BLaER1 (cell line): Measurements from ENCODE around the gene EXOSC9.
"Not testable (repeated sequence)": the region's sequence is repeated elsewhere in the genome, so short reads cannot be mapped to it uniquely, and the experiment has no call there.

Source experiments
- H3K27ac ChIP-seq: shearing (Covaris generic); formaldehyde crosslinking; 2 replicates; pipeline ENCODE4 v1.8.1; 2022
- H3K27me3 ChIP-seq: shearing (Covaris generic); formaldehyde crosslinking; 2 replicates; pipeline ENCODE4 v1.8.1; 2022
- H3K36me3 ChIP-seq: shearing (Covaris generic); formaldehyde crosslinking; 2 replicates; pipeline ENCODE4 v1.8.1; 2022
- H3K4me1 ChIP-seq: shearing (Covaris generic); formaldehyde crosslinking; 2 replicates; pipeline ENCODE4 v1.8.1; 2022
- H3K4me2 ChIP-seq: shearing (Covaris generic); formaldehyde crosslinking; 2 replicates; pipeline ENCODE4 v1.8.1; 2022
- H3K4me3 ChIP-seq: shearing (Covaris generic); formaldehyde crosslinking; 2 replicates; pipeline ENCODE4 v1.8.1; 2022
- H3K9ac ChIP-seq: shearing (Covaris generic); formaldehyde crosslinking; 2 replicates; pipeline ENCODE4 v1.8.1; 2022
- H3K9me3 ChIP-seq: shearing (Covaris generic); formaldehyde crosslinking; 2 replicates; pipeline ENCODE4 v1.8.1; 2022
- H4K20me1 ChIP-seq: shearing (Covaris generic); formaldehyde crosslinking; 2 replicates; pipeline ENCODE4 v1.8.1; 2022
- Cebpa-rat ChIP-seq: shearing (Covaris generic); IDR thresholded peaks from 2 replicates; pipeline ENCODE4 v1.8.1; 2022

EXOSC9 gene

DNA sequence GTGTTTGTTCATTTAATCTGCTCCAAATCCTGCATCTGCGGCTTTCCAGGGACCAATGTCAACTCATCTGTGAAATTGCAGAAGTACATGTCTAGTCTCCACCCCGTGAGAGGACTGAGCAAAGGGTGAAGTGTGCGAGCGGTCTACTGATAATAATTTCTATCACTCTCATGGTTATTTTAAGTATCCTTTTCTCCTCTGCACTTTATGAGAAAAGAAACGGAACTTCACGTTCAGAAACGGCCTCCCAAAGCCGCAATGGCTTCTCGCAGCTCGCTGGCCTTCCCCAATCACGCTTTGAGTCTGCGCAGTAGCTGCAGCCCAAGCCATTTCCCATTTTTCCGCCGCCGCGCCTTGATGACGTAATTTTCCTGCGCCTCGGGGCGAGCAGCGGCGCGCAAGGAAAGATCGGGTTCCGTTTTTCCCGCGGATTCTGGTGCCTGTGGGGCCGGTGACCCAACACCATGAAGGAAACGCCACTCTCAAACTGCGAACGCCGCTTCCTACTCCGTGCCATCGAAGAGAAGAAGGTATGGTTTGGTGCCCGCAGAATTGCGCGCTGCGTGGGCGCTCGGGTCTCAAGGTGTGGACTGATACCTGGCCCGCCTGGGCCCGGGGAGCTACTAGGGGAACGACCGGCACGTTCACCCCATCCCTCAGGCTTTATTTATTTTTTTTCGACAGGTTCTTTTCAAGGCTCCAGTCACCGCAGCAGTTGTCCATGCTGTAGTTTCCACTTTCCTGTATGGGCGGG is at the start of gene EXOSC9:
EXOSC9 (plus strand) TSS at position 363 of the 754 bp plus-strand sequence; CDS start at position 465, 102 bp downstream.
- no peak; the same call in 1 of the 2 replicates for TF ChIP-seq Cebpa-rat
- no peaks in the 10 kb centered on the region for H3K9me3 ChIP-seq
- H3K4me3 ChIP-seq = peak within 1 kb of the TSS; percentile 89
- peak within 1 kb of the TSS; percentile 82 for H3K4me2 ChIP-seq
- H3K36me3 ChIP-seq = peaks cover 37% of the 10 kb centered on the region
- no peaks in the 10 kb centered on the region for H4K20me1 ChIP-seq
- peak within 1 kb of the TSS; percentile 90 for H3K9ac ChIP-seq
- peak within 1 kb of the TSS; percentile 88 for H3K27ac ChIP-seq
- no peaks in the 10 kb centered on the region for H3K27me3 ChIP-seq
- peaks cover 41% of the 10 kb centered on the region for H3K4me1 ChIP-seq

- H3K4me1 ChIP-seq, H3K27ac ChIP-seq, H3K9me3 ChIP-seq: not testable (repeated sequence)
Measured at GRCh38 chr4:121752142-121752541, 49.0 kb upstream of the EXOSC9 start.

DNA sequence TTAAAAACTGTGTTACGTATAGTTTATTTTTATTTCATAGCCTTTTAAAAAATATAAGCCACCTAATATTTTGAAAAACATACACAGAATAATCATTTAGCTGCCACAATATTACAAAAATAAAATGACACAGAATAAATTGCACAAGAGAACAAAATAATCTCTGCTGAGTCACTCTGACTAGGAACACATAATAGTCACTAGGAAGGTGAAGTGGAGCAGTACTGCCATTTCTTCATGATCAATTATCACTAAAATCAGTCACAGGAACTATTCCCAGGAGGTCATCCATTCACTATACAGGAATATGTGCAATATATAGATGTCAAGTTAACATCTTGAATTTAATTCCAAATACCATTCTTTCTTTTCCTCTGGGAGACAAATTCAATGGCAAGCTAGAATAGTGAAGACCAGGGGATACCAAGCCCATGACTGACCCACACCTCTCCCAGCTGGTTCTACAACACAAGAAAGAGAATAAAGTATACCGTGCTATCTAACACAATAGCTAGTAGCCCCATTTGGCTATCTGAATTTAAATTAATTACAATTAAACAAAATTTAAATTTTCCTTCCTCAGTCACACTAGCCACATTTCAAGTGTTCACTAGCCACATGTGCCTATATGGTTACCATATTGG is 42.1 kb upstream of the EXOSC9 start:
- Histone ChIP-seq H3K27ac (no peak overlapping the region), H3K27me3 (no peaks in the 10 kb centered on the region), H3K36me3 (no peaks in the 10 kb centered on the region), H4K20me1 (no peaks in the 10 kb centered on the region), H3K9ac (no peak overlapping the region), H3K4me3 (no peak overlapping the region), H3K9me3 (0 out of 2 replicates have a peak, but pooled peaks cover 2% of the 10 kb centered on the region), H3K4me2 (no peak overlapping the region), H3K4me1 (no peaks in the 10 kb centered on the region)
- no peak for TF ChIP-seq Cebpa-rat

More at GRCh38 chr4:121752142-121752541, 49.0 kb upstream of the EXOSC9 start:
- H3K4me2 ChIP-seq, H3K36me3 ChIP-seq, H3K9ac ChIP-seq, H4K20me1 ChIP-seq, H3K4me3 ChIP-seq, H3K27me3 ChIP-seq: not testable (repeated sequence)

- no peak overlapping the region for H3K4me3 ChIP-seq
- H3K36me3 ChIP-seq = no peaks in the 10 kb centered on the region
- no peak overlapping the region for H3K4me2 ChIP-seq
- no peak overlapping the region for H3K27ac ChIP-seq
- peaks cover 13% of the 10 kb centered on the region for H3K9me3 ChIP-seq
- H3K9ac ChIP-seq = no peak overlapping the region
- no peaks in the 10 kb centered on the region for H4K20me1 ChIP-seq
- TF ChIP-seq Cebpa-rat = no peak
- H3K4me1 ChIP-seq = no peaks in the 10 kb centered on the region
- H3K27me3 ChIP-seq = no peaks in the 10 kb centered on the region
Measured at GRCh38 chr4:121760205-121760604, 40.9 kb upstream of the EXOSC9 start.

DNA sequence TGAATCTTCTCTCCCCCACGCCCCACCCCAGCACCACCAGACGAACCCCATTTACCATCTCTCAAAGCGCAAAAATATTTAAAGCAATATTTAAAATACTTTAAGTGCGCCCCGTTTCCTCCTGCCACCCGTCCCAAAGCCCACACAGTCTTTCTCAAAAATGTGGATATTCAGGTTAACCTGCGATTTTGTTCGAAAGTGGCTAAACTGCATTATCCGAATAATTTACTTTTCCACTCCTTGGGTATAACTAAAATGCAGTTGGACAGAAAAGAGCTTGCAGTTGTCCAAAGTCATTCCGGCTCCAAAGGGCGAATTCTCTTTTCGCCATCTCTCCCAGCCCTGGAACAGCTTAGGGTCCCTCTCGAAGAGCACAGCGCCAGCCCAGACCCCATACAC is 36.8 kb upstream of the EXOSC9 start:
- no peaks in the 10 kb centered on the region for H4K20me1 ChIP-seq
- no peak for TF ChIP-seq Cebpa-rat
- peaks cover 16% of the 10 kb centered on the region for H3K9me3 ChIP-seq
- no peak overlapping the region for H3K4me2 ChIP-seq
- no peak overlapping the region for H3K4me3 ChIP-seq
- H3K27me3 ChIP-seq = no peaks in the 10 kb centered on the region
- no peaks in the 10 kb centered on the region for H3K36me3 ChIP-seq
- H3K4me1 ChIP-seq = no peaks in the 10 kb centered on the region
- H3K9ac ChIP-seq = no peak overlapping the region
- no peak overlapping the region for H3K27ac ChIP-seq

- Histone ChIP-seq H4K20me1 (no peaks in the 10 kb centered on the region), H3K9me3 (peaks cover 16% of the 10 kb centered on the region), H3K4me2 (no peak within 1 kb of the TSS), H3K27ac (no peak within 1 kb of the TSS), H3K27me3 (no peaks in the 10 kb centered on the region), H3K4me3 (no peak within 1 kb of the TSS), H3K9ac (no peak within 1 kb of the TSS), H3K4me1 (no peaks in the 10 kb centered on the region), H3K36me3 (no peaks in the 10 kb centered on the region)
- TF ChIP-seq Cebpa-rat = no peak
Measured at GRCh38 chr4:121764702-121765367, 36.3 kb upstream of the EXOSC9 start, which contains the start of gene SMIM43. Gene SMIM43 (minus strand): TSS chr4:121765164. CDS start chr4:121765105, 59 bp downstream.

DNA sequence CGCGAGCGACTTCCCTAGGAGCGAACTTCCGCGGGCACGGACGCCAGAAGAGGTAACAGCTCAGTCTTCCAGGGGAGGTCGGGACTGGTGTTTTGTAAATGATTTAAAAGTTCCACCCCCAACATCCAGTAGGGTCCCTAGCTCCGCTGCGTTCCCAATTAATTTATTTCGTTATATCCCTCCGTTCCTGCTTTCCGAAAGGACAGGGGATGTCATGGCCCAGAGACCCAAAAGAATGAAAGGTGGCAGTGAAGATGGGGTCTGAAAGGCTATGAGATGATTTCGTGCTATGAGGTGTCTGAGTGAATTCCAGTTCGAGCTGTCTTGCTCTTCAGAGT is 35.8 kb upstream of the EXOSC9 start:
- H3K36me3 ChIP-seq = no peaks in the 10 kb centered on the region
- H3K4me1 ChIP-seq = no peaks in the 10 kb centered on the region
- no peaks in the 10 kb centered on the region for H4K20me1 ChIP-seq
- no peak overlapping the region for H3K4me3 ChIP-seq
- no peak overlapping the region for H3K27ac ChIP-seq
- no peak overlapping the region for H3K9ac ChIP-seq
- H3K27me3 ChIP-seq = no peaks in the 10 kb centered on the region
- no peak overlapping the region for H3K4me2 ChIP-seq
- TF ChIP-seq Cebpa-rat = no peak
- H3K9me3 ChIP-seq = peaks cover 16% of the 10 kb centered on the region

- H3K9ac ChIP-seq = no peak overlapping the region
- no peak overlapping the region for H3K4me2 ChIP-seq
- no peak for TF ChIP-seq Cebpa-rat
- H3K27ac ChIP-seq = no peak overlapping the region
- H3K4me1 ChIP-seq = no peaks in the 10 kb centered on the region
- no peaks in the 10 kb centered on the region for H4K20me1 ChIP-seq
- H3K36me3 ChIP-seq = no peaks in the 10 kb centered on the region
- H3K9me3 ChIP-seq = peaks cover 16% of the 10 kb centered on the region
- no peaks in the 10 kb centered on the region for H3K27me3 ChIP-seq
- H3K4me3 ChIP-seq = no peak overlapping the region
Measured at GRCh38 chr4:121765971-121766538, 35.1 kb upstream of the EXOSC9 start.

- Histone ChIP-seq H3K9me3 (peaks cover 16% of the 10 kb centered on the region), H3K4me2 (no peak overlapping the region), H3K27me3 (no peaks in the 10 kb centered on the region), H4K20me1 (no peaks in the 10 kb centered on the region), H3K4me1 (no peaks in the 10 kb centered on the region), H3K27ac (no peak overlapping the region), H3K4me3 (no peak overlapping the region), H3K36me3 (no peaks in the 10 kb centered on the region), H3K9ac (no peak overlapping the region)
- TF ChIP-seq Cebpa-rat = no peak
Measured at GRCh38 chr4:121767166-121767565, 34.0 kb upstream of the EXOSC9 start.

GRCh38 chr4:121769341-121769740 is 31.8 kb upstream of the EXOSC9 start:
- Histone ChIP-seq H3K36me3 (no peaks in the 10 kb centered on the region), H3K27me3 (no peaks in the 10 kb centered on the region), H3K4me1 (no peaks in the 10 kb centered on the region), H3K4me3 (no peak overlapping the region), H3K27ac (no peak overlapping the region), H3K4me2 (no peak overlapping the region), H3K9me3 (peaks cover 12% of the 10 kb centered on the region), H3K9ac (no peak overlapping the region), H4K20me1 (no peaks in the 10 kb centered on the region)
- TF ChIP-seq Cebpa-rat = no peak
